Measurements from ENCODE around the gene BMF.
"Not testable (repeated sequence)": the region's sequence is repeated elsewhere in the genome, so short reads cannot be mapped to it uniquely, and the experiment has no call there.

The BMF gene

GRCh38 chr15:40108855-40109735 is at the start of gene BMF:
Gene BMF, minus strand, starts transcription at chr15:40108879. Its CDS starts 2,793 bp downstream, at chr15:40106086.
- H3K27ac ChIP-seq (ENCODE audit: low read depth, low read length), result peak within 1 kb of the TSS; percentile 92
- H3K9me3 ChIP-seq (ENCODE audit: low read length), result no peaks in the 10 kb centered on the region
- peak within 1 kb of the TSS; percentile 68 to 93 for H3K4me3 ChIP-seq (ENCODE audit: low read depth in 1 of 2, low read length in 2 of 2)
- no peaks in the 10 kb centered on the region for H3K27me3 ChIP-seq (ENCODE audit: control insufficient read depth in 1 of 2, insufficient read depth in 2 of 2, low read length in 2 of 2)
- peaks cover 39% of the 10 kb centered on the region for H3K4me1 ChIP-seq (ENCODE audit: insufficient read depth, low read length)
- H3K9ac ChIP-seq (ENCODE audit: low read length), result peak within 1 kb of the TSS; percentile 71
- no peaks in the 10 kb centered on the region for H3K36me3 ChIP-seq (ENCODE audit: insufficient read depth, low read length)

GRCh38 chr15:40157778-40158447 is 49.2 kb upstream of the BMF start:
- H3K4me3 ChIP-seq (ENCODE audit: low read depth in 1 of 2, low read length in 2 of 2), result no peak overlapping the region
- H3K27ac ChIP-seq (ENCODE audit: low read depth, low read length), result no peak overlapping the region
- no peak overlapping the region for H3K9ac ChIP-seq (ENCODE audit: low read length)
- H3K27me3 ChIP-seq (ENCODE audit: control insufficient read depth in 1 of 2, insufficient read depth in 2 of 2, low read length in 2 of 2), result no peaks in the 10 kb centered on the region
- peaks cover 5% of the 10 kb centered on the region for H3K4me1 ChIP-seq (ENCODE audit: insufficient read depth, low read length)
- H3K36me3 ChIP-seq (ENCODE audit: insufficient read depth, low read length), result no peaks in the 10 kb centered on the region
- no peaks in the 10 kb centered on the region for H3K9me3 ChIP-seq (ENCODE audit: low read length)

GRCh38 chr15:40155270-40155910 is 46.7 kb upstream of the BMF start:
- no peaks in the 10 kb centered on the region for H3K9me3 ChIP-seq (ENCODE audit: low read length)
- no peak overlapping the region for H3K4me3 ChIP-seq (ENCODE audit: low read depth in 1 of 2, low read length in 2 of 2)
- no peaks in the 10 kb centered on the region for H3K27me3 ChIP-seq (ENCODE audit: control insufficient read depth in 1 of 2, insufficient read depth in 2 of 2, low read length in 2 of 2)
- H3K9ac ChIP-seq (ENCODE audit: low read length), result no peak overlapping the region
- no peak overlapping the region for H3K27ac ChIP-seq (ENCODE audit: low read depth, low read length)
- H3K4me1 ChIP-seq (ENCODE audit: insufficient read depth, low read length), result peaks cover 1% of the 10 kb centered on the region
- no peaks in the 10 kb centered on the region for H3K36me3 ChIP-seq (ENCODE audit: insufficient read depth, low read length)

GRCh38 chr15:40154821-40155220 is 46.1 kb upstream of the BMF start:
- H3K9ac ChIP-seq (ENCODE audit: low read length); H3K27me3 ChIP-seq (ENCODE audit: control insufficient read depth in 1 of 2, insufficient read depth in 2 of 2, low read length in 2 of 2); H3K4me3 ChIP-seq (ENCODE audit: low read depth in 1 of 2, low read length in 2 of 2); H3K27ac ChIP-seq (ENCODE audit: low read depth, low read length); H3K9me3 ChIP-seq (ENCODE audit: low read length); H3K36me3 ChIP-seq (ENCODE audit: insufficient read depth, low read length); H3K4me1 ChIP-seq (ENCODE audit: insufficient read depth, low read length): not testable (repeated sequence)

GRCh38 chr15:40151991-40152390 is 43.3 kb upstream of the BMF start:
- Histone ChIP-seq H3K4me3 (ENCODE audit: low read depth in 1 of 2, low read length in 2 of 2) (no peak overlapping the region), H3K27me3 (ENCODE audit: control insufficient read depth in 1 of 2, insufficient read depth in 2 of 2, low read length in 2 of 2) (no peaks in the 10 kb centered on the region), H3K36me3 (ENCODE audit: insufficient read depth, low read length) (no peaks in the 10 kb centered on the region), H3K27ac (ENCODE audit: low read depth, low read length) (no peak overlapping the region), H3K9me3 (ENCODE audit: low read length) (no peaks in the 10 kb centered on the region), H3K9ac (ENCODE audit: low read length) (no peak overlapping the region), H3K4me1 (ENCODE audit: insufficient read depth, low read length) (no peaks in the 10 kb centered on the region)

- no peaks in the 10 kb centered on the region for H3K9me3 ChIP-seq (ENCODE audit: low read length)
- H3K9ac ChIP-seq (ENCODE audit: low read length), result no peak overlapping the region
- no peak overlapping the region for H3K4me3 ChIP-seq (ENCODE audit: low read depth in 1 of 2, low read length in 2 of 2)
- no peaks in the 10 kb centered on the region for H3K4me1 ChIP-seq (ENCODE audit: insufficient read depth, low read length)
- H3K36me3 ChIP-seq (ENCODE audit: insufficient read depth, low read length), result no peaks in the 10 kb centered on the region
- H3K27ac ChIP-seq (ENCODE audit: low read depth, low read length), result no peak overlapping the region
- no peaks in the 10 kb centered on the region for H3K27me3 ChIP-seq (ENCODE audit: control insufficient read depth in 1 of 2, insufficient read depth in 2 of 2, low read length in 2 of 2)
These were observed 42.8 kb upstream of the BMF start for GRCh38 chr15:40151499-40151898.

GRCh38 chr15:40150163-40150925 is 41.7 kb upstream of the BMF start:
- H3K27me3 ChIP-seq (ENCODE audit: control insufficient read depth in 1 of 2, insufficient read depth in 2 of 2, low read length in 2 of 2), result no peaks in the 10 kb centered on the region
- H3K4me1 ChIP-seq (ENCODE audit: insufficient read depth, low read length), result no peaks in the 10 kb centered on the region
- H3K9ac ChIP-seq (ENCODE audit: low read length), result no peak overlapping the region
- no peaks in the 10 kb centered on the region for H3K36me3 ChIP-seq (ENCODE audit: insufficient read depth, low read length)
- no peak overlapping the region for H3K27ac ChIP-seq (ENCODE audit: low read depth, low read length)
- H3K9me3 ChIP-seq (ENCODE audit: low read length), result no peaks in the 10 kb centered on the region
- no peak overlapping the region for H3K4me3 ChIP-seq (ENCODE audit: low read depth in 1 of 2, low read length in 2 of 2)

- Histone ChIP-seq H3K27ac (ENCODE audit: low read depth, low read length) (no peak overlapping the region), H3K9me3 (ENCODE audit: low read length) (no peaks in the 10 kb centered on the region), H3K36me3 (ENCODE audit: insufficient read depth, low read length) (no peaks in the 10 kb centered on the region), H3K9ac (ENCODE audit: low read length) (no peak overlapping the region), H3K4me1 (ENCODE audit: insufficient read depth, low read length) (no peaks in the 10 kb centered on the region), H3K27me3 (ENCODE audit: control insufficient read depth in 1 of 2, insufficient read depth in 2 of 2, low read length in 2 of 2) (no peaks in the 10 kb centered on the region), H3K4me3 (ENCODE audit: low read depth in 1 of 2, low read length in 2 of 2) (no peak overlapping the region)
These were observed 40.7 kb upstream of the BMF start for GRCh38 chr15:40149339-40149738.

- Histone ChIP-seq H3K9me3 (ENCODE audit: low read length) (no peaks in the 10 kb centered on the region), H3K4me3 (ENCODE audit: low read depth in 1 of 2, low read length in 2 of 2) (no peak overlapping the region), H3K9ac (ENCODE audit: low read length) (no peak overlapping the region), H3K27me3 (ENCODE audit: control insufficient read depth in 1 of 2, insufficient read depth in 2 of 2, low read length in 2 of 2) (no peaks in the 10 kb centered on the region), H3K4me1 (ENCODE audit: insufficient read depth, low read length) (no peaks in the 10 kb centered on the region), H3K36me3 (ENCODE audit: insufficient read depth, low read length) (no peaks in the 10 kb centered on the region), H3K27ac (ENCODE audit: low read depth, low read length) (no peak overlapping the region)
These were observed 37.4 kb upstream of the BMF start for GRCh38 chr15:40146037-40146436.

- no peaks in the 10 kb centered on the region for H3K27me3 ChIP-seq (ENCODE audit: control insufficient read depth in 1 of 2, insufficient read depth in 2 of 2, low read length in 2 of 2)
- H3K4me3 ChIP-seq (ENCODE audit: low read depth in 1 of 2, low read length in 2 of 2), result no peak overlapping the region
These were observed 33.7 kb upstream of the BMF start for GRCh38 chr15:40142428-40142827.

GRCh38 chr15:40138201-40138570 is 29.5 kb upstream of the BMF start:
- not testable (repeated sequence) for H3K4me3 ChIP-seq (ENCODE audit: low read depth in 1 of 2, low read length in 2 of 2); H3K27me3 ChIP-seq (ENCODE audit: control insufficient read depth in 1 of 2, insufficient read depth in 2 of 2, low read length in 2 of 2); H3K4me1 ChIP-seq (ENCODE audit: insufficient read depth, low read length)

More at GRCh38 chr15:40142428-40142827, 33.7 kb upstream of the BMF start:
- Histone ChIP-seq H3K9me3 (ENCODE audit: low read length) (no peaks in the 10 kb centered on the region), H3K9ac (ENCODE audit: low read length) (no peak overlapping the region), H3K27ac (ENCODE audit: low read depth, low read length) (no peak overlapping the region), H3K4me1 (ENCODE audit: insufficient read depth, low read length) (no peaks in the 10 kb centered on the region), H3K36me3 (ENCODE audit: insufficient read depth, low read length) (no peaks in the 10 kb centered on the region)

More at GRCh38 chr15:40138201-40138570, 29.5 kb upstream of the BMF start:
- H3K27ac ChIP-seq (ENCODE audit: low read depth, low read length); H3K36me3 ChIP-seq (ENCODE audit: insufficient read depth, low read length); H3K9ac ChIP-seq (ENCODE audit: low read length); H3K9me3 ChIP-seq (ENCODE audit: low read length): not testable (repeated sequence)
